GM13977 (cell line): Measurements from ENCODE around the gene ABCG8.

Experiments
- DNase-seq: peaks from one replicate; pipeline ENCODE4 v3.0.0; 2012; ENCODE audit warnings: low spot score
- in situ Hi-C: fragments of 300-500 bp; cut with MboI; formaldehyde crosslinking; loops from one replicate; pipeline ENCODE4 v1.12.0; 2022; ENCODE audit warnings: low sequenced_read_pairs, low pct_unique_long_range_greater_than_20kb, mixed read lengths, inconsistent platforms; ENCODE audit not compliant: unreplicated experiment
- TF ChIP-seq, protein P1 (sequence below): IDR thresholded peaks from 2 replicates; pipeline ENCODE4 v1.5.1; 2012; ENCODE audit warnings: mild to moderate bottlenecking, control low read depth; ENCODE audit not compliant: insufficient read depth; ENCODE audit errors: extremely low read depth, missing control alignments

ABCG8 gene

DNA sequence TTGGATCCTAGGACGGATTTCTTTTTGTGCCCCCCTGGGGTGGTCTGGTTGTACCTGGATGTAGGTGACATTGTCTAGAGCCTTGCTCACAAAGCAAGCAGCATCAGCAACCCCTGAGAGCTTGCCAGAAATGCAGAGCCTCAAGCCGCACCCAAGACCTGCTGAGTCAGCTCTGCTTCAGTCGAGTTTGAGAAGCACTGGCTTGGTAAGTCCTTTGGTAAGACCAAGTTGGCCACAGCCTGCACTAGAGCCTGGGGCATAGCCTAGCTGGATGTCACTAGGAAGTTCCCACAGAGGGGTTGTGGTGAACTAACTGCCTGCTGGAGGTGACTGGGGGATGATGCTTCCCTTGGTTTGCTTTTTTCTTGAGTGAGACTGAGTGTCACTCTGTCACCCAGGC lies 6.3 kb upstream of the ABCG8 start:
- TF ChIP-seq, protein P1, sequence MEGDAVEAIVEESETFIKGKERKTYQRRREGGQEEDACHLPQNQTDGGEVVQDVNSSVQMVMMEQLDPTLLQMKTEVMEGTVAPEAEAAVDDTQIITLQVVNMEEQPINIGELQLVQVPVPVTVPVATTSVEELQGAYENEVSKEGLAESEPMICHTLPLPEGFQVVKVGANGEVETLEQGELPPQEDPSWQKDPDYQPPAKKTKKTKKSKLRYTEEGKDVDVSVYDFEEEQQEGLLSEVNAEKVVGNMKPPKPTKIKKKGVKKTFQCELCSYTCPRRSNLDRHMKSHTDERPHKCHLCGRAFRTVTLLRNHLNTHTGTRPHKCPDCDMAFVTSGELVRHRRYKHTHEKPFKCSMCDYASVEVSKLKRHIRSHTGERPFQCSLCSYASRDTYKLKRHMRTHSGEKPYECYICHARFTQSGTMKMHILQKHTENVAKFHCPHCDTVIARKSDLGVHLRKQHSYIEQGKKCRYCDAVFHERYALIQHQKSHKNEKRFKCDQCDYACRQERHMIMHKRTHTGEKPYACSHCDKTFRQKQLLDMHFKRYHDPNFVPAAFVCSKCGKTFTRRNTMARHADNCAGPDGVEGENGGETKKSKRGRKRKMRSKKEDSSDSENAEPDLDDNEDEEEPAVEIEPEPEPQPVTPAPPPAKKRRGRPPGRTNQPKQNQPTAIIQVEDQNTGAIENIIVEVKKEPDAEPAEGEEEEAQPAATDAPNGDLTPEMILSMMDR, result no peak
- in situ Hi-C loops, result no loop called here
- DNase-seq, result no peak

GRCh38 chr2:43837033-43837432 lies 1.7 kb upstream of the ABCG8 start:
- TF ChIP-seq, protein P1, result no peak
- in situ Hi-C loops, result no loop called here

GRCh38 chr2:43837831-43838559 lies 776 bp upstream of the ABCG8 start:
- in situ Hi-C loops, result no loop called here
- TF ChIP-seq, protein P1, result no peak

More at GRCh38 chr2:43837033-43837432, 1.7 kb upstream of the ABCG8 start:
- no peak for DNase-seq

GRCh38 chr2:43839776-43840564 lies 1.2 kb downstream of the ABCG8 start:
- in situ Hi-C loops, result no loop called here
- TF ChIP-seq, protein P1, result no peak
- no peak for DNase-seq

More at GRCh38 chr2:43837831-43838559, 776 bp upstream of the ABCG8 start:
- no peak for DNase-seq

- DNase-seq, result peak; percentile 1
- in situ Hi-C loops, result no loop called here
These were observed 2.2 kb downstream of the ABCG8 start for GRCh38 chr2:43840965-43841364.

More at GRCh38 chr2:43840965-43841364, 2.2 kb downstream of the ABCG8 start:
- TF ChIP-seq, protein P1, result no peak
